Measurements from ENCODE around the gene RNASEH1.

The RNASEH1 gene

DNA sequence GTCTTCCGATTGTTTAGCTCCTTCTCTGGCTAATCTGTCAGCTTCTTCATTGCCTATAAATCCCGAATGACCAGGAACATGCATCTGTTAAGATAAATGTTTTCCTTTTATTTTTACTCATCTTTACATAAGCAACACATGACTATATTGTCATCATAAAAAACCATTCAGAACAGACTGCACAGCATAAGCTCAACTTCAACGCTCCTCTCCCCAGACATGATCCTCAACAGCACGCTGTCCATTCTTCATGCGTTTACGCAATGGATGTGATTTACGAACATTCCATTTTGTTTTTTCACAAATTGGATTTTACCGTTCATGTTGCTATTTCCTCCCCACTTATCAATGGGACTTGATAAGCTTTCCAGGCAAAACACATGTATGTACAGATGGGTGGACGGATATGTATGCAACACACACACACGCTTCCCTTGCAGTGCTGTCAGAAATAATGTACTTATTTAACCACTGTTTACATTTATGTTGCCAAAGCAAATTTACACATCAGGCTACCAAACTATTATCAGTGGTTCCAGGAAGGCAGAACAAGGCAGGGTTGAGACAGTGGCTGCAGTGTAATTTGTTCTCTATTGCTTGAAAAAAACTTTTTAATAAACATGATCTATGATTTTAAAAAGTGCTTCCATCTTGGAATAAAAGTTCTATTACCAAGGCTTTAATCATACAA, 12.2 kb downstream of the RNASEH1 start:
- no peak for DNase-seq

DNA sequence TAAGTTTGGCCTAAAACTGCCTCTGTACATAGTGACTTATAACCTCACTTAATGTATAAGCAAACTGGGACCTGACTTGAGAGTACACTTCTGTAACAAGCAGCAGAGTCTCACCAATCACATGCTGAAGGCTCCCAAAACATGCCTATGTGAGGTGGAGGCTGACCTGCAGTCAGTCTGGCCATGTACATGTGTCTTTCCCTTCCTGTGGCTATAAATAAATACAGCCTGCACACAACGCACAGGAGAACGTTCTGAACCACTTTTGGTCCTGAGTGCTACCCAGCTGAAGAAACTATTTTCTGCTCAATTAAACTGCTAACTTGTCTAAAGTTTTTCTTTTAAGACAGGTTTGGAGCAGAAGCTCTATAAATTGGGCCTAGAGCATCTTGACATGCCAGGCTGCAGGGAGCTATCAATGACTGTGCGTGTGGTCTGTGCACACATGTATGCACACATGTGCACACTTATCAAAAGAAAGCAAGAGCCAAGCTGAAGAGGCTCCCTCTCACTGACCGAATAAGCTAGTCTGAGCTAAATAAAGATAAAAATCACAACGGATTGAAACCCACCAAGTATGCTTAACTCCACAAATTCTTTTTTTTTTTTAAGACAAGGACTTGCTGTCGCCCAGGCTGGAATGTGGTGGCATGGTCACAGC, 15.0 kb downstream of the RNASEH1 start:
- no peak for DNase-seq

DNA sequence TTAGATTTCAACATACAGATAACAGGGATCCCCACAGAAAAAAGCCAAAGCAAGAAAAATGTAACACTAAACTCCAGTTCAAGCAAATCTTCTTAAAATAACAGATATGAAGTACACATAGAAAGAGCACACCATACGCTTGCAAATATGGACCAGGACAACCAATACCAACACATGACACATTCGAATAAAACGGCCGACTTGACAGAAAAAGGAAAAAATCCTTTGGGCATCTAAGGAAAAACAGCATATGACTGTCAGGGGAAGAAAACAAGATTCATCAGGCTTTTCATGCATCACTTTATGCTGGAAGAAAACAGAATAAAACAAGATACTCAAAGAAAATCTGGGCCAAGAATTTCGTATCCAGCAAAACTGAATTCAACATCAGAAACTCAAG, 16.0 kb downstream of the RNASEH1 start:
- no peak for DNase-seq

DNA sequence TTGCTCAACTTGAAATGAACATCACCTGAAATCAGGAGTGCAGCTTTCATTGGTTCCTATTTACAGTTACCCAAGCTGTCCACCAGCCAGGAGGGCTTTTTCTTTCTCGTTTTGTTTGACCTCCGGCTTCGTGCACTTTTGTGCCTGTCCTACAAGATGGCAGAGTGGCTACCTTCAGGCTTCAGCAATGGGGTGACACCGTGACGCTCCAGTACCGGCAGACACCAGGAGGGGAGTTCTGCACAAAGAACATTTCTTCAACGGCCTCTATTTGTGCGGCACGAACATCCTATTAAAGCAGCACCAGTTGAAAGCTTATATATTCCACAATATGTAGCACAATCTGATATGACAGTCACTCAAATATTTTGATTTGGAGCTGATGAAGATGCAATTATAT, 18.3 kb downstream of the RNASEH1 start:
- DNase-seq: no peak

DNA sequence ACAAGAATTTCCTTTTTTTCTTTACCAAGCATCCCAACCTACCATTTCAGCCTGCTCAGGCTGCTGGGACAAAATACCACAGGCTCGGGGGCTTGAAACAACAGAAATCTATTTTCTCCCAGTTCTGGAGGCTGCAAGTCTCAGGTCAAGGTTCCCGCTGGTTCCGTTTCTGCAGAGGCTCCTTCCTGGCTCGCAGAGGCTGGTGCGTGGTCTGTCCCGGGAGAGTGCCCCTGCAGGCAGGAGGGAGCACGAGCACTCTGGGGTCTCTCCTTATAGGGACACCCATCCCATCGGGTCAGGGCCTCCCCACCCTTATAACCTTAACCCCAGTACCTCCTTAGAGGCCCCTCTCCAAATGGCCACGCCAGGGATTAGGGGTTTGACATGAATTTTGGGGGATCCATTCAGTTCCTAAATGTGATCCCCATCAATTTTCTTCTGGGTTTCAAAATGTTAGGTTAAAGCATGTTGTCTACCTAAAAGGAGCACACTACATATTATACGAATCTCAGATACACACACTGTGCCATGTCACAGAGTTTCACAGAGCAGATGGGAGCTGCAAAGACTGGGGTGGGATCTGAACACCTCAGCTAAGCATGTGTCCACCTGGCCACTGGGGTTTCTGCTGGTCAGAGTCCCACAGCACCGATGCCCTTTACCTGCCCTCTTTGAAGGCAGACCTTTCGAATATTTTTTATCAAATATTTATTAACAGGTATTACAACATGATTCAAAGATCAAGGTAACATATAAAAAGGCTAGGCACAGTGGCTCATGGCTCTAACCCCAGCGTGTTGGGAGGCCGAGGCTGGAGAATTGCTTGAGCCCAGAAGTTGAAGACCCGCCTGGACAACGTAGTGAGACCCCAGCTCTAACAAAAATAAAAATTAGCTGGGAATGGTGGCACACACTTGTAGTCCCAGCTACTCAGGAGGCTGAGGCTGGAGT, 21.2 kb downstream of the RNASEH1 start:
- no peak for DNase-seq

DNA sequence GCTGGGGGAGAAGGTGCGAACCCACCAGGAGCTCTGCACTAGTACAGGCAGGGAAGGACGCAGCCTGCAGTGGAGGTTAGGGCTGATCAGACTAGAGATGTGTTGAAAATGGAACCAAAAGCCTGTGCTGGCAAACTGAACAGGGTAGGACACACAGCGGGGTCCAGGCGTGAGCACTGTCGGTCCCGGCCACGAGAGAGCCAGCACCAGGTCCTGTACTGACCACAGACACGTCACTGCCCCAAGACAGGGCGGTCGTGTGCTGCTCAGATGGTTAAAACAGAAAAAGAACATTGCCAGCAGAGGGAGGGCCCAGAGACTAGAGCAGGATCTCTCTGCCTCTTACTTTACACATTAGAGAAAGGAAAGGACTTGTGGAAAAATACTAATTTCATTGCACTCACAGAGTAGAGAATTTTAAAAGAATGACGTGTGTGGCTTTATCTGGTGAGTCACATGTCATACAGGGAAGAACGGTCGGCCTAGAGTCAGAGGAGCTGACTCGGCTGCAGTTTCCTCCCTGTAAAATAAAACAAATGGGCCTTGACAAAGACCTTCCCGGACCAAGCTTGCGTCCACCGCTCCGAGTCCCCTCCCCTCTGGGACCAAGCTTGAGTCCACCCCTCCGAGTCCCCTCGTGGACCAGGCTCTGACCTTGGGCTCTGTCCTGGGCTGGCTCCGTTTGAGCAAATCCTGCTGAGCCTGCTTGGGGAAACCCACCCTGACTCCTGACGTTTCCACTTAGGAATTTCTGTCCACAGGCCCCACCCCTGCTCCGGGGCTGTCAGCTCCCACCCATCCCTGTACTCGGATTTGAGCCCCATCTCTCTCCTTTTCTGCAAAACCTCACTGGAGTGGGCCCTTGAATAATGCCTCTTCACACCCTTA, 22.1 kb downstream of the RNASEH1 start:
- DNase-seq: no peak

DNA sequence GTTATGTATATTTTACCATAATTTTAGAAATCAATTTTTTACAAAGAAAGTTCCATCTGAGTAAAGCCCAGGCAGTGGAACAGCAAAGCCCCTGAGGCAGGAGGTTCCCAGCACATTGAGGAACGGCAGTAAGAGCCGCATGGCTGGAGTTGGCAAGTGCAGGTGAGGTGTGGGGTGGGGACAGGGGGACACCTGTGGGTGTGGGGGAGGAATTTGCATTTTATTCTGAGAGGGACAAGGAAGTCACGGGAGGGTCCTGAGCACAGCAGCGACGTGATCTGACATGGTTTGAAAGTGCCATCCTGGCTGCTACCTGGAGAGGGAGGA, 22.7 kb downstream of the RNASEH1 start:
- DNase-seq: no peak

DNA sequence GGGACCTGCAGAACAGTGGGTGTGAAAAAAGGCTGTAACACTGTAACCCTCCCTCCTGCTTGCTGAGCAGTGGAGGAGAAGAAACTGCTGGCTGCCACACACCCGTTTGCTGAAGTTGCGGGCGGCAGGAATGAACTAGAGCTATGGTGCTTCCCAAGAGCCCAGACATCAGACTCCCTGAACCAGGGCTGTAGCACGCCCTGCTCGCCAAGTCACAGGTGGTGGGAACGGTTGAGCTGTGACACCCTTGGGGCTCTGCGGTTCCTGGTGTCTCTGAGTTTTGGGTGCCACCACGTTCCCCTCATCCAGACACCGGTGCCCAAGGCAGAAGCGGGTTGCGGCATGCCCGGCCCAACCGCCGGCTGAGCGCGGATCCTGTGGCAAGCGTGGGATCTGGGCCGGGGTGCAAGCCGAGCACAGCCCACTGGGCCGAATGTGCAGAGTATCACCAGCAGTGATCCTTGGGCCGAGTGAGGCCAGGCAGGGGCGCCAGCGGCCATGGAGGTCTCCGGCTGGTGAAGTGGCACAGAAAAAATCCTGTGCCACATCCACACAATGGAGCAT, 23.8 kb downstream of the RNASEH1 start:
- DNase-seq: no peak

DNA sequence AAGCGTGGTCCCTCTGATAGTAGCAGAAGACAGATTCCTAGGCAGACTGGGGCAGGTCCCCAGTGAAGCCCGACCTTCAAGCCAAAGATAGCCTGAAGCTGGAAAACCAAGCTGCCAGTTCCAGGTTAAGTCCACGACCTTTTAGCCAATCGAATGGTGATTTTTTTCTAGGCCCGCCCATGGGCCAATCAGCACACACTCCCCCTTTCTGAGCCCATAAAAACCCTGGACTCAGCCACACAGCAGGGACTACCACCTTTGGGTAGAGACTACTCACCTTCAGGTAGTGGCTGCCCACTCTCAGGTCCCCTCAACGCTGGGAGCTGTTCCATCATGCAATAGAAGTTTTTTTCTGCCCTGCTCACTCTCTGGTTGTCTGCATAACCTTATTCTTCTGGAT, 24.3 kb downstream of the RNASEH1 start:
- no peak for DNase-seq

DNA sequence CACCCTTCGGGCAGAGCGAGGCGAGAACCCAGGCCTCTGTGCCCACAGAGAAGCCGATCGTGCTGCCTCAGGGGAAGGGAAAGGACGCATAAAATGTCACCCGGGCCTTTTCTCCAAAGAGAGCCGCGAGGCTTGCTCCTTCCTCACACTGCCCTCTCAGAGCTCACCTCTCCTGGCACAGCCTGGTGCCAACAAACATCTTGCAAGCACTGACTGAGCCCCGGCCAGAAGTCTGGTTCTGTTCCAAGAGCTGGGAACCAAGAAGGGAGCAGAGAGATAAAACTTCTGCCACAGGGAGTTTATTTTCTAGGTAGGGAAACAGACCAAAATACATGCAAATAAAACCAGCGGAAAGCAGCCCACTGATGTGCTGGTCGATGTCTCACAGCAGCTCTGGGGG, 25.2 kb downstream of the RNASEH1 start:
- DNase-seq: no peak

DNA sequence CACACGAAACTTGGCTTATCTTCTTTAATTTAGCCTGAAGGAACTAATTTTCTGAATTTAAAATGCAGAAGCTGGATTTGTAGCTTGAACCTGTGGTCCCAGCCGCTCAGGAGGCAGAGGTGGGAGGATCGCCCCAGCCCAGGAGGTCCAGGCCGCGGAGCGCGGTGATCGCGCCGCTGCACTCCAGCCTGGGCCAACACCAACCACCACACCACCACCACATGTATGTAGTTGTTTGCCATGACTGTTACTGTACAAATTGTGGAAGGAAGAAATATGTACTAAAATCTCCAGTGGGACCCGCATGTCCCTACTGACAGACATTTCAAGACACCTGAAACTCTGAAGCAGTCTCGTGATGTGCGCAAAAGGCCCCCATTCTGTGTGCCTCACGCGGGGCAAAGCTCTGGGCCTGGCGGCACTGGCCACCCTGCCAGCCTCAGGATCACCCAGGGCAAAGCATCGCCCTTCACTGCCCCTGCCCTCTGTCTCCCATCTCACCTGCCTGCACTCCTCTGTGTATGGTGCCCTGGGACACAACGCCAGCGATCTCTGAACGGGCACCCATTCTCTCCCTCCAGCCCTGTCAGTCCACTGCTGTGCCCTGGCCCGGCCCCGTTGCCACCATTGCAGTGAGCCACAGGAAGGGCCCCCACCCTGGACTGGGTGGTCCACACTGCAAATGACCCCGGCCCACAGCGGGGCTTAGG, 28.7 kb downstream of the RNASEH1 start:
- no peak for DNase-seq

DNA sequence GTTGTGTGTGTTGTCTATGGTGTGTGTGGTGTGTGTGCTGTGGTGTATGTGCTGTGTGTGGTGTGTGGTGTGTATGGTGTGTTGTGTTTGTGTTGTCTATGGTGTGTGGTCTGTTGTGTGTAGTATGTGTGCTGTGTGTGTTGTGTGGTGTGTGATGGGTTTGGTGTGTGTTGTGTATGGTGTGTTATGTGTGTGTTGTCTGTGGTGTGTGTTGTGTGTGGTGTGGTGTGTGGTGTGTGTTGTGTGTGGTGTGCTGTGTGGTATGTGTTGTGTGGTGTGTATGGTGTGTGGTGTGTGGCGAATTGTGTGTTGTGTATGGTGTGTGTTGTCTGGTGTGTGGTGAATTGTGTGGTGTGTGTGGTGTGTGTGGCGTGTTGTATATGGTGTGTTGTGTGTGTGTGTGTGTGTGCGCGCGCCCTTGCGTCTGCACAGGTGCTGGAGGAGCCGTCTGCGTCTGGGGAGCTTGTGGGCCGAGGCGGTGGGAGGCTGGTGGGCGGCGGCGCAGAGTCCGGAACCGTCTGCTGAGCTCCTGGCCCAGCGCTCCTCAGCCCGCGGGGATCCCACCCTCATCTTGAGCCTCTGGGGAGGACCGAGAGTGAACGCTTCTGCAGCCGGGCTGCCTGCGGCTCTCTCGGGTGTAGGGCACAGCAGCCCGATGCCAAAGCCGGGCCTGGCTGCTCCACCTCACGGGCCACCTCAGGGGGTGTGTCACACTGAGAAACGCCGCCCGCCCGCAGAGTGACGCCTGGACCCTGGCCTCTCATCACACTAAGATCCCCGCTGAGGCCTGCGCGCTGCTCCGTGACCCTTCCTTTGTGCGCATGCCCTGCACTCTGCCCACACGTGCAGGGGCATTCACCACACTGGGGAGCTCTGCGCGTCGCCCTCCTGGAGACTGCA, 30.0 kb downstream of the RNASEH1 start:
- DNase-seq: no peak

DNA sequence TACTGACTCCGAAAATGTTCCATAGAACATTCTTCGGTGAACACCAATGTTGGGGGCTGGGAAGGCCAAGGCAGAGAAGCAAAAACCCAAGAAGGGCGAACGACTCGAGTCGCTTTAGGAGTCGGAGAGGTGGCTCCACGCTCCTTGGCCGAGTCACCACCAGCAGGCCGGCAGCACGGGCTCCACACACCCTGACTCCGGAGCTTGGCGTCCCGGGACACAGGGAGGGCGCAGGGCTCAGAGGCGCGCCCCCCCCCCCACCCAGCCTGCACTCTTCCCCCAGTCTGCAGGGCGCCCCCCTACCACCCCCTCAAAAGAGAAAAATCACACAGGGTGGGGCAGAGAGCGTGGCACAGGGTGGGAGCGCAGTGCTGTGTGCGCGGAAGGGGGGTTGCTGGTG, 31.3 kb downstream of the RNASEH1 start:
- DNase-seq: no peak

DNA sequence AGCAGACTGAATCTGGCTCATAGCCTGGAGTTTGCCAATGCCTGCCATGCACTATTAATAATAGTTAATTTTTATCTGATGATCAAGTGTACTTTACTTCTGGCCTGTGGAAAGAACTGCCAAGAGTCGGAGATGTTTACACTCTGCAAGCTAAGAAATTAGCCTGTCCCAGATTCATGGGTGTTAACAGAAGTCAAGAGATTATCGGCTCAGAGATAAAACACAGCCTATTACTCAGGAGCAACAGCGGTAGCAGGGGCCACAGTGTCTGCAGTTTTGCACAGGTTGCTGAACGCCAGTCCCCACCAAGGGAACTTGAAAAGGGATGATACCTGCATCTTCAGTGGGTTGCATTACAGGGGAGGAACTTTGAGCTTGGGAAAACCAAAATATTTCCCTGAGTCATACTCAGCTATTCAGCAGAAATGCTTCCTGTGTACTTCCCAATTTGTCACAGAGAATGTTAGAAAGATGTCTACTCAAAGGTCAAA, 34.5 kb downstream of the RNASEH1 start:
- no peak for DNase-seq

DNA sequence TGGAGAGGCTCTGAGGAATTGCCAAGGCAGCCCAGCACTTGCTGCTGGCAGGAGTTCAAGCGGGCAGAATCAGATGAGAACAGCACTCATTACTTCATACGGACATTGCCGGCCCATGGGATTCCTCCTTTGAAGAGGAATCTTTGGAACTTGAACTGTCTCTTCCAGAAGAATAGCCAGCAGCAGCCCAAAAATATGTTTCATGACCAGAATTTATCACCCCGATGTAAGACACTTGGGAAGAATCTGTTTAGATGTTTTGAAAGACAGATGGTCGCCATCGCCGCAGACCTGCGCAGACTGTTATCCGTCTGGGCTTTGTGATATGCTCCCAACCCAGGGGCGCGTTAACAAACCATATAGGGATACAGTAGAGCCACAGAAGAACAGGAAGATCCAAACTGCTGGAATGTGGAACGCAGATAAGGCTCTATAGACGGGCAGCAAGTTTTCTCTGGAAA, 35.1 kb downstream of the RNASEH1 start:
- DNase-seq: no peak

DNA sequence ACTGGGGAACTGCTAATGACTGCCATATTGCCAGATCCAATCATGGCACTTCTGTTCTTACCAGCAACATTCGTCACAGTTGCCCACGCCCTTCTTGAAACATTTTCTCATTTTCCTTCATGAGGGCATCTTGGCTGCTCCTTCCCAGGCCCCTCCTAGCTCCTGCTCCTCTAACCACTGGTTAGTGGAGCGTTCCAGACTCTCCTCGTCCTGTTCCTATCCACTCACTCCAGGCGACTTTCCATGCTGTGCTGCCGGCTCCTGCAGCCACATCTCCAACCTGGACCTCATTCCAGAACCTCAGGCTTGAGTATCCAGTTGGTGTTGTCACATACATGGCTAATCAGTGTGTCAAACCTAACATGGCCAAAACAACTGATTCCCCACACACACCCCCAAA, 37.5 kb downstream of the RNASEH1 start:
- no peak for DNase-seq

DNA sequence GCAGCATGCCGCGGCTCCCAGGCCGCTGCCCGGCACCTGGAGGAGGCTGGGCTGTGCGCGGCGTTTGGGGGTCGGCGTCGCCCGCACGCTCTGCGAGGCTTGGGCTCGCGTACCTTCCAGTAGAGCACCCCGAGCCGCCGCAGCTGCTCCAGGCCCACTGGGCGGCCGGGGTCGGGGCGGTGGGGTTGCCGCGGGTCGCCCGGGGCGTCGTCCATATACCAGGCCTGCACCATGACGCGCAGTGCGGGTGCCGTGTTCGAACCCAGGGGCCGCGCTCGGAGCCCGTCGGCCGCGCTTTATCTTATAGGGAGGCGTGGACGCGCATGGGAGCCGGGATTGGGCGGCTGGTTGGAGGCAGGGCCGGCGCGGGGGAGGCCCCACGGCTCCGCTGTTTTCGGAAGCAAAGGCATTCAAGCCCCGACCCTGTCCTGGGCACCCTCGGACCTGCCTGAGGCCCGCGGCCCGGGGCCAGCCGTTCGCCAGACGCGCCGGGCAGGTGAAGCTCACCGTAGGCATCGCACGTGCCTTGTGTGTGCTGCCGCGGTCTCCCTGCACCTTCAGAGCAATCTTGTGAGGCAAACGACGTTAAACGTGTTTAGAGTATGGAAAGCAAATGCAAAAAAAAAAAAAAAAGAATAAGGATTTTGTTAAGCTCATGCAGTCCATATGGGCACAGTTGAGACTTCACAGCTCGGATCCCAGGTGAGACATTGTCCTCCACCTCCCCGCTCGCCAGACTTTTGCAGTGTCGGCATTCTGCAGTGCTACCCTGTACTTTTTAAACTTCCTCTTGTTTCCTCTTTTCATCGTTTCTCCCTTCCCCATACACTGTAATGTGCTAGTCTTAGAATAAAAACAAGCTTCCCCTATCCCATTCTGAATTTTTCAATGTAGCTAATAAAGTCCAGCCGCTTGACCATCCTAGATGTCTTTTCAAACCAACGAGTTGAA, 38.6 kb downstream of the RNASEH1 start, which contains the start of gene ADI1:
Gene ADI1, minus strand, starts transcription at position 277 of the 951 bp plus-strand sequence. Its CDS starts 44 bp downstream, at position 233.
- peak; percentile 51 for DNase-seq

DNA sequence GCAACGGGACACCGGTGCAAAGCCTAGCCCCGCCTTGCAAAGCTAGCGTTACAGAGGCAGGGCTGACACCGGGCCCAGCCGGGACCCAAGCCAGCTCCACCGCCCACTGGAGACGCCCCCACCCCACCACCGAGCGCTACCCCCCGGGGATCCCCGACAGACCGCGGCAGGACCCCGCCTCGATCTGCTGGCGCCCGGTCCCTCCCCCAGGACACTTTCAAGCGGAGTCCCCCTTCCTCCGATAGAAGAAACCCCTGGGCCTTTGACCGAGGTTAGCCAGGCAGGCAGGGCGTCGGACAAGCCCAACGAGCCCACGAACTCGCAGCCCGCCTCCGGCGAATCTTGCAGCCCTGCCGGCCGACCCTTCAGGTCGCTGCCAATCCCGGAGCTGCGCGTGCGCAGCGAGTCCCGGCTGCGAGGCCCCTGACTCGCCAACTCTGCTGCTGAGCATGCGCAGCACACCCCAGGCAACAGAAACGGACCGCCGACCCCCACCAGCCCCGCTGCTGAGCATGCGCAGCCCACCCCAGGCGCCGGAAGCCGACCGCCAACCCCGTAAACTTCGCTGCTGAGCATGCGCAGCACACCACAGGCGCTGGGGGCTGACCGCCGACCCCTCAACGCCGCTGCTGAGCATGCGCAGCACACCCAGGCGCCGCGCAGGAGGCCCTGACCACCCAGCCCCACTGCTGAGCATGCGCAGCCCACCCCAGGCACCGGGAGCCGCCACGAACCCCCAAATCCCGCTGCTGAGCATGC, 39.5 kb downstream of the RNASEH1 start:
- peak; percentile 94 for DNase-seq
